ENCODE measurements around the gene SNRPN.
"Not testable (repeated sequence)": the region's sequence is repeated elsewhere in the genome, so short reads cannot be mapped to it uniquely, and the experiment has no call there.

SNRPN gene

GRCh38 chr15:24971772-24972171, 17.0 kb downstream of the SNRPN start:
- DNase-seq = no peak

- not testable (repeated sequence) for DNase-seq
Observed at GRCh38 chr15:24972707-24973106, 17.9 kb downstream of the SNRPN start.

DNA sequence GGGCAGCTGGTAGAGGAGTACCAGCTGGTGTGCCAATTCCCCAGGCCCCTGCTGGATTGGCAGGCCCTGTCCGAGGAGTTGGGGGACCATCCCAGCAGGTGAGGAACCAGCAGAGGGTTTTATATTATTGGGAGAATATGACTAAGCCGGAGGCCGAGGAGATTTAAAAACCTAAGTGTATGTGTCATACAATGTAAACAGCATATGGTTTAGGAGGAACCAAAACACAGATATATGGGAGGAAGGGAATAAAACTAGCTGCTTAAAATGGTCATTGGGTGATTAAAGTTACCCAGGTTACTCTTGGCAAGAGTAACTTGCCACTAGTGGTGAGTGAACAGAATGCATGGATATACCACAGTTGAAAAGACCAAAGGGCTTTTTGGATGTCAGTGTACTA, 22.1 kb downstream of the SNRPN start:
- DNase-seq = no peak

DNA sequence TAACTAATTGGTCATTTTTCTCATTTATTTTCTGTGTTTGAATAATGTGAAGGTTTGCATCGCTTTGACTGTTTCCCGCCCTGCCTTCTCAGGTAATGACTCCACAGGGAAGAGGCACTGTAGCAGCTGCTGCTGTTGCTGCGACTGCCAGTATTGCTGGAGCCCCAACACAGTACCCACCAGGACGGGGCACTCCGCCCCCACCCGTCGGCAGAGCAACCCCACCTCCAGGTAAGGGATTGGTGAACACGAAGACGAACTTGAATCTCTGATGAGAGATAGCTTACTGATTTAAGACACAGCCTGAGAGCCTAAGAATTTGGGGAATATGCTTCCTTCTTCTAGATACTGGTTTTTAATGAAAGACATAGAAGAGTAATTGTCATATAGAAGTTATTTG, 22.9 kb downstream of the SNRPN start:
- no peak for DNase-seq

DNA sequence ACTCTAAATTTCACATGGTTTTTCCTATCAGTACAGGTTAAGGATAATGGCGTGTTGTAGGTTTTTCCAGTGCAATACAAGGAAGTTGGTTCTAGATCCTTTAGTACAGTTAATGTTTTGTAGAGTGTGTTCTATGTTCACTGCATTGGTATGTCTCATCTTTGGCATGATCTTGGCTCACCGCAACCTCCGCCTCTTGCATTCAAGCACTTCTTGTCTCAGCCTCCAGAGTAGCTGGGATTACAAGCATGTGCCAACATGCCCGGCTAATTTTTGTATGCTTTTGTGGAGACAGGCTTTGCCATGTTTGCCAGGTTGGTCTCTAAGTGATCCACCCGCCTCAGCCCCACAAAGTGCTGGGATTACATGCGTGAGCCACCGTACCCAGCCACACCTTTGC, 30.4 kb downstream of the SNRPN start:
- no peak for DNase-seq

GRCh38 chr15:24986653-24987052, 31.9 kb downstream of the SNRPN start:
- no peak for DNase-seq

DNA sequence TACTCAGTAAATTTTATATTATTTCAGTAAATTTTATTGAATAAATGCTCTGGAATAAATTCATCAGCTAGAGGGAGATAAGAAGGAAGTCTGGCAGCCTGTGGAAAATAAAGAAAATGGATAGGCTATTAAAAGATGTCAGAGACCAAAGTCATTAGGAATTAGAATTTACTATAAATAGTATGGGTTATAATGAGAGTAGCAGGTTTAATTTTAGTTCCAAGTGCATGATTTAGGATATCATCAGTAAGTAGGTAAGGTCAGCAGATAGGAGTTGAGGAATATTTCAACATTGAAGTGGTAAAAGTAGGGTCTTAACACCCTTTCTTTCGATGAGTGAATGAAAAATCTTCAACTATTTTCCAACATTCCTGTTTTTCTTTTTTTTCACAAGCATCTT, 64.6 kb downstream of the SNRPN start:
- DNase-seq = no peak

DNA sequence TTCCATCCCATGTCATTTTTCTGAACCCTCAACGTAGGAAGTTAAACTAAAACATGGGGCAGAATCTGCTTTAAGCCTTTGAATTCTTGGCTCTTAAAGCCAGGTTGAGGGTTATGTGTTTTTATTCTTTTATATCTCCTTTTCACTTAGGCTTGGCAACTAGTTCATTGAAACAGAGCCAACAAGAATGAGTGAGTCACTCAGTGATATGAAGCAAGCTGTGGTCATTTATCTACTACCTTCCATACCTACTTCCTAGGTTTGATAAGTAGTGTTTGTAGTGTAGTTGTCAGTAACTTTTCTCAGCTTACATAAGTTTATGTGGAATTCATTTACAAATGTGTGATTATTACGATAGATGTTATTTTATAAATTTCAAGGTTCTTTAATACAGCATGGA, 67.4 kb downstream of the SNRPN start:
- no peak for DNase-seq

Data from amniotic stem cell (primary cell).